Glutamatergic neuron (in vitro differentiated cells): ENCODE measurements around the gene PRKAG2. TPM values are rescaled to one million over a fixed set of nuclear protein-coding genes. Genes with fewer than 3 reads are reported as not detected.

Experiments used
- DNase-seq: peaks from one replicate; pipeline ENCODE4 v3.0.0; 2022
- H3K27ac Mint-ChIP-seq: one replicate; pipeline ENCODE4 v1.8.0; 2020; ENCODE audit warnings: mild to moderate bottlenecking, mixed read lengths, inconsistent platforms; ENCODE audit not compliant: unreplicated experiment
- H3K27me3 Mint-ChIP-seq: one replicate; pipeline ENCODE4 v1.8.0; 2020; ENCODE audit warnings: mild to moderate bottlenecking, moderate library complexity, mixed read lengths, inconsistent platforms; ENCODE audit not compliant: unreplicated experiment
- H3K36me3 Mint-ChIP-seq: one replicate; pipeline ENCODE4 v1.8.0; 2020; ENCODE audit warnings: mild to moderate bottlenecking, mixed read lengths, inconsistent platforms; ENCODE audit not compliant: unreplicated experiment
- H3K4me1 Mint-ChIP-seq: one replicate; pipeline ENCODE4 v1.8.0; 2020; ENCODE audit warnings: mild to moderate bottlenecking, low read depth, mixed read lengths, inconsistent platforms; ENCODE audit not compliant: unreplicated experiment
- H3K4me3 Mint-ChIP-seq: one replicate; pipeline ENCODE4 v1.8.0; 2020; ENCODE audit warnings: mild to moderate bottlenecking, mixed read lengths, inconsistent platforms; ENCODE audit not compliant: unreplicated experiment
- H3K9me3 Mint-ChIP-seq: one replicate; pipeline ENCODE4 v1.8.0; 2020; ENCODE audit warnings: mild to moderate bottlenecking, moderate library complexity, mixed read lengths, inconsistent platforms; ENCODE audit not compliant: unreplicated experiment
- total RNA-seq: library from RNA; stranded (reverse); fragmentation: NEBNext Ultra II Directional; extraction: Animal tissue kit (Norgen Biotek cat#: 25700); gene quantifications from one replicate; pipeline ENCODE4 v1.2.1, GENCODE V29; 2021; ENCODE audit not compliant: unreplicated experiment
- TF ChIP-seq, protein P1 (sequence below): fragments of 200-600 bp; sonication (generic); IDR thresholded peaks from one replicate; pipeline ENCODE4 v1.5.0; 2021; ENCODE audit not compliant: partially characterized antibody, unreplicated experiment

PRKAG2 gene
- total RNA-seq, 1 donor from 2014 or later = 24.7 TPM

DNA sequence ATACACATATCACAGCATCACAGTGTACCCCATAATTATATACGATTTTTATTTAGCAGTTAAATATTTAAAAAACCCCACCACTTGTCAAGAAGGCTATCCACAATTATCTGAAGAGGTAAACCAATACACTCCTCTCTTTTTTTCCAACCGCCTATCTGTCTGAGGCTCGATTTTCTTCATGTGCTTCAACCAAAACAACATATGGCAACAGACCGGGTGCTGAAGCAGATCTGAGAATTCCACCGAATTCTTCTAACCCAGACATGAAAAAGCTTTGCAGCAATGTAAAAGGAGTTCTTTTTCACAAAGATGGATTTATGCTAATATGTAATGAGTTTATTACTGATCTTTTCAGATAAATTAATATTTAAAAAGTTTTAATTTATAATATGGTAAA is 224.8 kb downstream of the PRKAG2 start:
- H3K36me3 Mint-ChIP-seq = no peaks in the 10 kb centered on the region
- H3K4me3 Mint-ChIP-seq = no peak overlapping the region
- no peak for DNase-seq
- TF ChIP-seq, protein P1, sequence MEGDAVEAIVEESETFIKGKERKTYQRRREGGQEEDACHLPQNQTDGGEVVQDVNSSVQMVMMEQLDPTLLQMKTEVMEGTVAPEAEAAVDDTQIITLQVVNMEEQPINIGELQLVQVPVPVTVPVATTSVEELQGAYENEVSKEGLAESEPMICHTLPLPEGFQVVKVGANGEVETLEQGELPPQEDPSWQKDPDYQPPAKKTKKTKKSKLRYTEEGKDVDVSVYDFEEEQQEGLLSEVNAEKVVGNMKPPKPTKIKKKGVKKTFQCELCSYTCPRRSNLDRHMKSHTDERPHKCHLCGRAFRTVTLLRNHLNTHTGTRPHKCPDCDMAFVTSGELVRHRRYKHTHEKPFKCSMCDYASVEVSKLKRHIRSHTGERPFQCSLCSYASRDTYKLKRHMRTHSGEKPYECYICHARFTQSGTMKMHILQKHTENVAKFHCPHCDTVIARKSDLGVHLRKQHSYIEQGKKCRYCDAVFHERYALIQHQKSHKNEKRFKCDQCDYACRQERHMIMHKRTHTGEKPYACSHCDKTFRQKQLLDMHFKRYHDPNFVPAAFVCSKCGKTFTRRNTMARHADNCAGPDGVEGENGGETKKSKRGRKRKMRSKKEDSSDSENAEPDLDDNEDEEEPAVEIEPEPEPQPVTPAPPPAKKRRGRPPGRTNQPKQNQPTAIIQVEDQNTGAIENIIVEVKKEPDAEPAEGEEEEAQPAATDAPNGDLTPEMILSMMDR = no peak
- H3K27ac Mint-ChIP-seq = no peak overlapping the region
- no peaks in the 10 kb centered on the region for H3K27me3 Mint-ChIP-seq
- peaks cover 2% of the 10 kb centered on the region for H3K9me3 Mint-ChIP-seq
- H3K4me1 Mint-ChIP-seq = peaks cover 2% of the 10 kb centered on the region

DNA sequence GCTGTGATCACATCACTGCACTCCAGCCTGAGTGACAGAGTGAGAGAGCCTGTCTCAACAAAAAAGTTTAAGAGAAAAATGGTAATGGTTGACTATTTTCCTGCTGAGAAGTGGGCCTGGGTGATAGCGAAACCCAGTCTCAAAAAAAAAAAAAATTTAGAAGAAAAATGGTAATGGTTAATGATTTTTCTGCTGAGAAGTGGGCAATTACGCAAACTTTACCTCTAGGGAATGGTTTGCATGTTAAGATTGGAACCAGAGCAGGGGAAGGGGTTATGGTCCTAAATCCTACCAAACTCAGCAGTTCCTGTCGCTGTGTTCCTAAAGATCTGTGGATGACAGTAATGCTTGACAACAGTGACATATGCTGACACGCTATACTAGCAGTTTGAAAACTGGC is 226.8 kb downstream of the PRKAG2 start:
- Mint-ChIP-seq H3K36me3 (no peaks in the 10 kb centered on the region), H3K4me1 (peaks cover 2% of the 10 kb centered on the region), H3K27ac (no peak overlapping the region), H3K27me3 (no peaks in the 10 kb centered on the region), H3K9me3 (peaks cover 2% of the 10 kb centered on the region), H3K4me3 (no peak overlapping the region)
- TF ChIP-seq, protein P1 = no peak
- DNase-seq = no peak

DNA sequence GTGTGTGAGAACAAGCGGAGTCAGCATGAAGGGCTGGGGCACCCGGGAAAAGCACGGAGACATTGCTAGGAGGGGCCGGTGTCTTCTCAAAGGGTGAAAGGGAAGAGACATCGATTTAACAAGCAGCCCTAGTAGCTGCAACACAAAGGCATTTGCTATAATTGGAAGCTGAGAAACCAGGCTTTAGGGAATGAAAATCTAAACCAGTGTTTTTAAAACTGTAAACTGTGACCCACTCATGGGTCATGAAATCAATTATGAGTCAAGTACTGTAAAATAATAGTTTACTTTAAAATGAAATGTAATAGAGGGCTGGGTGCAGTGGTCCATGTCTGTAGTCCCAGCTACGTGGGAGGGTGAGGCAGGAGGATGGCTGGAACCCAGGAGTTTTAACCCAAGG is 228.5 kb downstream of the PRKAG2 start:
- Mint-ChIP-seq H3K4me3 (no peak overlapping the region), H3K36me3 (no peaks in the 10 kb centered on the region)
- no peak for DNase-seq

DNA sequence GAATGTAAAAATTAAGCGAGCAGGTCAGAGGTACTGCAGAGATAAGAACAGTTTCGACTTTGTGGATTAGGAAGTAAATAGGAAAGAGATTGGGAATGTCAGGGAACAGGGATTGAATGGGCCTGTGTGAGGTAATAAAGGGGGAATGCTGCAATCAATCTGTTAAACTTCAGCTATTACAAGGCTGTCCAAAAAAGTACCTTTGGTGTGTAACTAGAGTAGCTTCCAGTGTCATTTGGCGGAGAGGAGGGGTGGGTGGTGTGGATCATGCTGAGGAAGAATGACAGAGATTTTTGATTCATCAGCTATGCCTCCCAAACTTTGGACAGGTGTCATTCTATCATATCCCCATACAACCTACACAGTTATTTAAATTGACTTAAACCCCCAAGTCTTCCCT is 229.0 kb downstream of the PRKAG2 start:
- H3K36me3 Mint-ChIP-seq = no peaks in the 10 kb centered on the region
- TF ChIP-seq, protein P1 = no peak
- no peak overlapping the region for H3K4me3 Mint-ChIP-seq
- peaks cover 2% of the 10 kb centered on the region for H3K4me1 Mint-ChIP-seq
- H3K27me3 Mint-ChIP-seq = no peaks in the 10 kb centered on the region
- no peak for DNase-seq
- no peak overlapping the region for H3K27ac Mint-ChIP-seq
- peaks cover 2% of the 10 kb centered on the region for H3K9me3 Mint-ChIP-seq

More for the DNA sequence above, 228.5 kb downstream of the PRKAG2 start:
- TF ChIP-seq, protein P1 = no peak
- Mint-ChIP-seq H3K4me1 (peaks cover 2% of the 10 kb centered on the region), H3K27me3 (no peaks in the 10 kb centered on the region), H3K9me3 (peaks cover 2% of the 10 kb centered on the region), H3K27ac (no peak overlapping the region)

DNA sequence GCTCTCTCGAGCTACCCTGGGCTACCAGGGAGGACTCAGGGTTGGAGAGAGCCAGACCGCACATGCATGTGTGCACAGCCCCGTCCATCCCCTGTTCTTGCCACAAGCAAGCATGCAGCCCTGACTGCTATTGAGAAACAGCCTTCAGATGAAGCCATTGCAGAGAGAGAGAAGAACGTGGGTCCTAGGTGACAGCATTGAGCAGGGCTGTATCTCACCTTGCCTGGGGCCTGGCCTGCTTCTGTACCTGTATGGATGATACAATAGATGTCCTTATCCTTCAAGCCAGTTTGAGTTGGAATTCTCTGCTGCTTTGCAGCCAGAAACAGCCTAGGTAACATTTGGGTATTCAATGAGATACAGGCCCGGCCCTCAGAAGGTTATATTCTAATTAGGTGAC is 229.9 kb downstream of the PRKAG2 start:
- H3K27ac Mint-ChIP-seq = no peak overlapping the region
- H3K27me3 Mint-ChIP-seq = no peaks in the 10 kb centered on the region
- no peaks in the 10 kb centered on the region for H3K9me3 Mint-ChIP-seq
- peaks cover 2% of the 10 kb centered on the region for H3K4me1 Mint-ChIP-seq
- TF ChIP-seq, protein P1 = no peak
- H3K4me3 Mint-ChIP-seq = no peak overlapping the region
- no peak for DNase-seq
- no peaks in the 10 kb centered on the region for H3K36me3 Mint-ChIP-seq
